Adrenal gland (tissue), 12 donors: ENCODE data around the gene CRIP1. TPM values are rescaled to one million over a fixed set of nuclear protein-coding genes. Genes with fewer than 3 reads are reported as not detected.
A peak's percentile ranks its signal among the peaks of the same experiment; 100 is the strongest.

Source experiments
- DNase-seq, 7 donors: peaks; one replicate each; pipeline ENCODE4 v3.0.0-alpha.2; 2019 to 2020
- H3K27ac ChIP-seq, 5 donors: fragments of 200-600 bp; sonication (generic) in 4 of 5; 1 replicate in 3 of 5; 2 replicates in 2 of 5; pipeline versions ENCODE4 v1.5.1 to v1.8.0; 2016 to 2020; ENCODE audit warnings: mild to moderate bottlenecking in 1 of 5
- H3K27me3 ChIP-seq: fragments of 200-600 bp; 2 replicates; pipeline ENCODE4 v1.8.0; 2021
- H3K36me3 ChIP-seq, 2 donors: fragments of 200-600 bp; replicated peaks in 1 of 2; 1 replicate in 1 of 2; 2 replicates in 1 of 2; pipeline versions ENCODE4 v1.5.1 to v1.8.0; 2018 to 2022
- H3K4me1 ChIP-seq, 2 donors: fragments of 200-600 bp; replicated peaks in 1 of 2; 1 replicate in 1 of 2; 2 replicates in 1 of 2; pipeline versions ENCODE4 v1.5.1 to v1.8.0; 2018 to 2021
- H3K4me3 ChIP-seq, 4 donors: fragments of 200-600 bp; sonication (generic) in 3 of 4; one replicate each; pipeline ENCODE4 v1.5.1; 2016 to 2018
- H3K9me3 ChIP-seq, 3 donors: fragments of 200-600 bp; sonication (generic) in 1 of 3; replicated peaks in 1 of 3; 1 replicate in 2 of 3; 2 replicates in 1 of 3; pipeline versions ENCODE4 v1.5.1 to v1.8.0; 2016 to 2021
- CTCF ChIP-seq, 6 experiments: fragments of 450-650 bp in 4 of 6; fragments of 200-600 bp in 2 of 6; sonication (generic) in 1 of 6; IDR thresholded peaks; 1 replicate in 5 of 6; 2 replicates in 1 of 6; pipeline versions ENCODE4 v1.5.1 to v1.8.0; 2016 to 2021; ENCODE audit warnings: antibody characterized with exemption in 6 of 6, mild to moderate bottlenecking in 2 of 6, moderate library complexity in 1 of 6
- POLR2A ChIP-seq, 2 donors: fragments of 450-650 bp; IDR thresholded peaks; one replicate each; pipeline ENCODE4 v1.6.1; 2017; ENCODE audit warnings: antibody characterized with exemption in 2 of 2, mild to moderate bottlenecking in 2 of 2, moderate library complexity in 1 of 2
- WGBS, 4 donors: extraction: QIAGEN DNeasy Blood & Tissue Kit in 2 of 4; methylation state at CpG; one replicate each; pipeline versions ENCODE4 v1.1.5 to v1.1.7; 2013 to 2017; 5-methylcytosine and 5-hydroxymethylcytosine counted together
- intact Hi-C, 2 donors: fragments of 100-400 bp; cut with DNase I; formaldehyde crosslinking; loops; one replicate each; pipeline versions ENCODE4 v1.14.1 to v1.15.0; 2022 to 2023
- polyA plus RNA-seq, 3 donors: library from polyadenylated mRNA; stranded (reverse); fragments of 200-250 nt in 2 of 3; fragments of 350-450 nt in 1 of 3; fragmentation: Illumina TruSeq in 1 of 3; extraction: RNeasy Lipid Tissue Mini Kit (QIAGEN cat#74804) in 1 of 3; gene quantifications; one replicate each; pipeline ENCODE4 v1.2.3, GENCODE V29; 2013 to 2014
- total RNA-seq, 9 donors: library from RNA; depleted of rRNA in 4 of 9; stranded (reverse); fragments of >200 nt in 4 of 9; fragments of 120-200 nt in 1 of 9; fragmentation: NEBNext Ultra II Directional in 1 of 9; extraction: Animal tissue kit (Norgen Biotek cat#: 25700) in 1 of 9; gene quantifications; one replicate each; pipeline versions ENCODE4 v1.1.0 to v1.2.4, GENCODE V29; 2013 to 2023
- donor health status: healthy with polysubstance abuse.
- donor health status: Bipolar disorder and iron deficiency.
- donor health status: DM: yes; HTN: yes; CAD: no.
- donor health status: DM: no; HTN: no; CAD: no.
- donor health status: DM: no; HTN: no; CAD: no.
- donor health status: DM: yes; HTN: yes; CAD: no.

CRIP1 gene
- total and polyA plus RNA-seq, 12 donors: 1.9 to 157 (median 9.3) TPM

- peaks cover 0 to 8% of the 10 kb centered on the region in 2 donors for H3K4me1 ChIP-seq
- H3K27ac ChIP-seq: no peak overlapping the region
- H3K27me3 ChIP-seq: no peaks in the 10 kb centered on the region
- peaks cover 0 to 61% of the 10 kb centered on the region in 2 donors for H3K36me3 ChIP-seq
- no peaks in the 10 kb centered on the region for H3K9me3 ChIP-seq
- no peak overlapping the region for H3K4me3 ChIP-seq
- intact Hi-C loops: no loop called here
- TF ChIP-seq CTCF (IDR thresholded peaks at IDR 0.05) (no peak), POLR2A (IDR thresholded peaks at IDR 0.05) (no peak)
- DNase-seq: no peak
- 53 to 86% (median 83%) methylated on average over 6 to 20 of the region's 20 CpGs for WGBS, 4 donors
These were observed 21.3 kb upstream of the CRIP1 start for GRCh38 chr14:105465209-105466031.

GRCh38 chr14:105466531-105467248 is 20.0 kb upstream of the CRIP1 start:
- peaks cover 0 to 52% of the 10 kb centered on the region in 2 donors for H3K36me3 ChIP-seq
- 83 to 94% (median 89%) methylated on average over 5 to 53 of the region's 53 CpGs for WGBS, 4 donors
- no peaks in the 10 kb centered on the region for H3K27me3 ChIP-seq
- no peak overlapping the region for H3K27ac ChIP-seq
- intact Hi-C loops: no loop called here
- no peak for DNase-seq
- no peaks in the 10 kb centered on the region for H3K9me3 ChIP-seq
- no peak overlapping the region for H3K4me3 ChIP-seq
- TF ChIP-seq CTCF (IDR thresholded peaks at IDR 0.05): no peak
- TF ChIP-seq POLR2A (IDR thresholded peaks at IDR 0.05): no peak
- peaks cover 0 to 15% of the 10 kb centered on the region in 2 donors for H3K4me1 ChIP-seq

GRCh38 chr14:105467249-105467941 is 19.3 kb upstream of the CRIP1 start:
- no peaks in the 10 kb centered on the region for H3K9me3 ChIP-seq
- H3K27me3 ChIP-seq: no peaks in the 10 kb centered on the region
- TF ChIP-seq POLR2A (IDR thresholded peaks at IDR 0.05) (no peak), CTCF (IDR thresholded peaks at IDR 0.05) (no peak)
- peaks cover 0 to 22% of the 10 kb centered on the region in 2 donors for H3K4me1 ChIP-seq
- H3K36me3 ChIP-seq: peaks cover 0 to 47% of the 10 kb centered on the region in 2 donors
- intact Hi-C loops: no loop called here
- H3K27ac ChIP-seq: peak overlapping the region in 1 of 5 donors; percentile 49
- H3K4me3 ChIP-seq: no peak overlapping the region
- 88 to 94% (median 91%) methylated on average over 11 to 20 of the region's 20 CpGs for WGBS, 4 donors
- no peak for DNase-seq

GRCh38 chr14:105467942-105468471 is 18.7 kb upstream of the CRIP1 start:
- DNase-seq: no peak
- H3K36me3 ChIP-seq: peaks cover 0 to 44% of the 10 kb centered on the region in 2 donors
- H3K27me3 ChIP-seq: no peaks in the 10 kb centered on the region
- H3K9me3 ChIP-seq: no peaks in the 10 kb centered on the region
- 88 to 97% (median 89%) methylated on average over 5 to 22 of the region's 22 CpGs for WGBS, 4 donors
- intact Hi-C loops: no loop called here
- H3K4me1 ChIP-seq: peaks cover 0 to 28% of the 10 kb centered on the region in 2 donors
- no peak overlapping the region for H3K4me3 ChIP-seq
- peak overlapping the region in 1 of 5 donors; percentile 49 for H3K27ac ChIP-seq
- TF ChIP-seq POLR2A (IDR thresholded peaks at IDR 0.05): no peak
- no peak for TF ChIP-seq CTCF (IDR thresholded peaks at IDR 0.05)
